Endothelial cell of umbilical vein (primary cell): Measurements from ENCODE around the gene LTN1.

Experiments used
- CTCF ChIP-seq, 2 donors: IDR thresholded peaks; 1 replicate in 1 of 2; 2 replicates in 1 of 2; pipeline ENCODE4 v1.5.1; 2011; ENCODE audit warnings: low read length in 2 of 2, mild to moderate bottlenecking in 2 of 2, moderate library complexity in 2 of 2, control low read depth in 1 of 2, inconsistent platforms in 1 of 2, low read depth in 1 of 2; ENCODE audit not compliant: insufficient read depth in 1 of 2; ENCODE audit errors: extremely low read depth in 1 of 2
- EZH2 ChIP-seq: IDR thresholded peaks from 2 replicates; pipeline ENCODE4 v1.6.1; 2012; ENCODE audit warnings: borderline replicate concordance, low read depth, mild to moderate bottlenecking, moderate library complexity, low read length, inconsistent platforms; ENCODE audit not compliant: severe bottlenecking
- MAX ChIP-seq: IDR thresholded peaks from 2 replicates; pipeline ENCODE4 v1.6.1; 2011; ENCODE audit not compliant: insufficient read depth, insufficient read length
- MYC ChIP-seq: IDR thresholded peaks from one replicate; pipeline ENCODE4 v1.6.1; 2011; ENCODE audit warnings: mild to moderate bottlenecking, low read depth, low read length
- POLR2A ChIP-seq: IDR thresholded peaks from 2 replicates; pipeline ENCODE4 v1.6.1; 2012; ENCODE audit warnings: low read depth, mild to moderate bottlenecking, control low read depth, low read length
- POLR2AphosphoS5 ChIP-seq: IDR thresholded peaks from 2 replicates; pipeline ENCODE4 v1.6.1; 2012; ENCODE audit warnings: low read depth, mild to moderate bottlenecking, control low read depth, low read length, moderate library complexity; ENCODE audit not compliant: insufficient read depth

- TF ChIP-seq MAX (no peak), CTCF (IDR thresholded peaks at IDR 0.05; ENCODE audit: extremely low read depth in 1 of 2, insufficient read depth in 1 of 2, low read depth in 1 of 2, low read length in 2 of 2) (no peak), POLR2AphosphoS5 (no peak), EZH2 (no peak), POLR2A (no peak), MYC (no peak)
Measured at GRCh38 chr21:28906236-28906635, 86.4 kb downstream of the LTN1 start.
